Muscle of back (tissue), 11 donors: Measurements from ENCODE around the gene DGKG. TPM values are rescaled to one million over a fixed set of nuclear protein-coding genes. Genes with fewer than 3 reads are reported as not detected.
A peak's percentile ranks its signal among the peaks of the same experiment; 100 is the strongest.

Experiments used
- DNase-seq, 3 donors: peaks; one replicate each; pipeline versions ENCODE4 v3.0.0 to v3.0.0-alpha.2; 2013
- polyA plus RNA-seq, 10 donors: library from polyadenylated mRNA; unstranded; fragments of 120-200 nt; gene quantifications; one replicate each; pipeline ENCODE4 v1.2.1, GENCODE V29; 2013; ENCODE audit not compliant: insufficient read length in 10 of 10

The DGKG gene
- polyA plus RNA-seq, 10 donors: 0.49 to 4.3 (median 2.4) TPM

GRCh38 chr3:186210852-186211500 lies 151.1 kb downstream of the DGKG start:
- DNase-seq: no peak

- peak; percentile 75 to 93 (median 82) for DNase-seq
Observed at GRCh38 chr3:186209810-186210752, 152.0 kb downstream of the DGKG start.

GRCh38 chr3:186208296-186208989 lies 153.6 kb downstream of the DGKG start:
- no peak for DNase-seq

GRCh38 chr3:186207515-186207914 lies 154.5 kb downstream of the DGKG start:
- no peak for DNase-seq

- DNase-seq: peak in 1 of 3 donors; percentile 66
Observed at GRCh38 chr3:186200726-186201125, 161.3 kb downstream of the DGKG start.

- DNase-seq: no peak
Observed at GRCh38 chr3:186198442-186198841, 163.6 kb downstream of the DGKG start.

GRCh38 chr3:186194451-186194811 lies 167.6 kb downstream of the DGKG start:
- no peak for DNase-seq

GRCh38 chr3:186193534-186194450 lies 168.2 kb downstream of the DGKG start:
- peak in 2 of 3 donors; percentile 56 to 84 for DNase-seq

GRCh38 chr3:186192823-186193222 lies 169.2 kb downstream of the DGKG start:
- no peak for DNase-seq

- no peak for DNase-seq
Observed at GRCh38 chr3:186189492-186189891, 172.5 kb downstream of the DGKG start.

- DNase-seq: no peak
Observed at GRCh38 chr3:186187401-186188275, 174.4 kb downstream of the DGKG start.

- peak in 1 of 3 donors; percentile 39 for DNase-seq
Observed at GRCh38 chr3:186185194-186185787, 176.7 kb downstream of the DGKG start.

GRCh38 chr3:186184021-186184420 lies 178.0 kb downstream of the DGKG start:
- DNase-seq: no peak

- peak in 1 of 3 donors; percentile 40 for DNase-seq
Observed at GRCh38 chr3:186182850-186183249, 179.2 kb downstream of the DGKG start.

- no peak for DNase-seq
Observed at GRCh38 chr3:186181901-186182300, 180.1 kb downstream of the DGKG start.

GRCh38 chr3:186180891-186181481 lies 181.0 kb downstream of the DGKG start:
- DNase-seq: no peak

- DNase-seq: no peak
Observed at GRCh38 chr3:186180151-186180550, 181.9 kb downstream of the DGKG start.

- DNase-seq: peak in 1 of 3 donors; percentile 68
Observed at GRCh38 chr3:186178412-186178811, 183.6 kb downstream of the DGKG start.

GRCh38 chr3:186176373-186176990 lies 185.6 kb downstream of the DGKG start:
- no peak for DNase-seq
